ENCODE data around the gene NT5DC2. TPM values are rescaled to one million over a fixed set of nuclear protein-coding genes. Genes with fewer than 3 reads are reported as not detected.

The NT5DC2 gene
- total and polyA plus RNA-seq, 7 donors = 6.8 to 13.7 (median 10.3) TPM

GRCh38 chr3:52512105-52512504 lies 21.6 kb downstream of the NT5DC2 start:
- 48 to 58% (median 53%) methylated on average over 7 to 8 of the region's 8 CpGs for WGBS, 3 donors

GRCh38 chr3:52511509-52511908 lies 22.1 kb downstream of the NT5DC2 start:
- 84 to 94% (median 86%) methylated on average over 7 of the region's 7 CpGs for WGBS, 3 donors
- DNase-seq = no peak
- ATAC-seq = no peak
- H3K36me3 ChIP-seq (ENCODE audit: insufficient read depth in 1 of 2, low read depth in 1 of 2) = no peaks in the 10 kb centered on the region
- no peak overlapping the region for H3K4me3 ChIP-seq
- H3K4me1 ChIP-seq = no peaks in the 10 kb centered on the region
- intact Hi-C loops (cut with DNase I) = no loop called here
- TF ChIP-seq CTCF (IDR thresholded peaks at IDR 0.05) = no peak
- no peaks in the 10 kb centered on the region for H3K9me3 ChIP-seq
- no peaks in the 10 kb centered on the region for H3K27me3 ChIP-seq (ENCODE audit: insufficient read depth in 3 of 3, low read length in 2 of 3)
- no peak overlapping the region for H3K27ac ChIP-seq

More at GRCh38 chr3:52512105-52512504, 21.6 kb downstream of the NT5DC2 start:
- DNase-seq (no peak), ATAC-seq (no peak)
- Histone ChIP-seq H3K36me3 (ENCODE audit: insufficient read depth in 1 of 2, low read depth in 1 of 2) (no peaks in the 10 kb centered on the region), H3K4me3 (no peak overlapping the region), H3K9me3 (no peaks in the 10 kb centered on the region), H3K27ac (no peak overlapping the region), H3K4me1 (no peaks in the 10 kb centered on the region), H3K27me3 (ENCODE audit: insufficient read depth in 3 of 3, low read length in 2 of 3) (no peaks in the 10 kb centered on the region)
- no peak for TF ChIP-seq CTCF (IDR thresholded peaks at IDR 0.05)
- intact Hi-C loops (cut with DNase I) = no loop called here

- H3K4me3 ChIP-seq = no peak overlapping the region
- H3K9me3 ChIP-seq = no peaks in the 10 kb centered on the region
- no peak overlapping the region for H3K27ac ChIP-seq
- H3K36me3 ChIP-seq (ENCODE audit: insufficient read depth in 1 of 2, low read depth in 1 of 2) = no peaks in the 10 kb centered on the region
- intact Hi-C loops (cut with DNase I) = no loop called here
- no peaks in the 10 kb centered on the region for H3K4me1 ChIP-seq
- TF ChIP-seq CTCF (IDR thresholded peaks at IDR 0.05) = no peak
- ATAC-seq (no peak), DNase-seq (no peak)
- no peaks in the 10 kb centered on the region for H3K27me3 ChIP-seq (ENCODE audit: insufficient read depth in 3 of 3, low read length in 2 of 3)
- WGBS, 3 donors = 58 to 60% (median 58%) methylated on average over 12 of the region's 12 CpGs
These were observed 23.8 kb downstream of the NT5DC2 start for GRCh38 chr3:52509753-52510328.

GRCh38 chr3:52507359-52507758 lies 26.3 kb downstream of the NT5DC2 start:
- TF ChIP-seq CTCF (IDR thresholded peaks at IDR 0.05) = no peak

More at GRCh38 chr3:52507359-52507758, 26.3 kb downstream of the NT5DC2 start:
- ATAC-seq (no peak), DNase-seq (no peak)
- Histone ChIP-seq H3K36me3 (ENCODE audit: insufficient read depth in 1 of 2, low read depth in 1 of 2) (no peaks in the 10 kb centered on the region), H3K27me3 (ENCODE audit: insufficient read depth in 3 of 3, low read length in 2 of 3) (no peaks in the 10 kb centered on the region), H3K27ac (no peak overlapping the region), H3K4me1 (no peaks in the 10 kb centered on the region), H3K9me3 (no peaks in the 10 kb centered on the region), H3K4me3 (no peak overlapping the region)
- intact Hi-C loops (cut with DNase I) = no loop called here
- WGBS, 3 donors = 72 to 74% (median 73%) methylated on average over 5 of the region's 5 CpGs
